Measurements from ENCODE around the gene IWS1. TPM values are rescaled to one million over a fixed set of nuclear protein-coding genes. Genes with fewer than 3 reads are reported as not detected.

IWS1 gene
- total and polyA plus RNA-seq, 9 of the 15 experiments (the other 6 are each of a cell fraction or from before 2014, with no cell fraction given) = 20.8 to 67.2 (median 46.6) TPM

GRCh38 chr2:127567351-127567854 lies 41.1 kb upstream of the IWS1 start:
- Histone ChIP-seq H3K4me1 (replicated peaks in 1 of 2; ENCODE audit: control insufficient read depth in 2 of 2, insufficient read depth in 2 of 2, low read length in 2 of 2) (0 out of 5 replicates have a peak, but pooled peaks cover 0 to 3% of the 10 kb centered on the region in 2 experiments), H3K9me3 (replicated peaks; ENCODE audit: control insufficient read depth, insufficient read depth, low read depth, low read length) (no peaks in the 10 kb centered on the region), H3K4me2 (ENCODE audit: insufficient read depth, low read length) (no peak overlapping the region), H3K36me3 (ENCODE audit: control insufficient read depth, insufficient read depth, low read length) (no peaks in the 10 kb centered on the region), H3K9ac (ENCODE audit: insufficient read depth in 1 of 2, low read depth in 2 of 2, low read length in 2 of 2) (no peak overlapping the region), H4K20me1 (replicated peaks; ENCODE audit: control insufficient read depth, insufficient read depth, low read length) (peaks cover 6% of the 10 kb centered on the region; the same call in 1 of the 2 replicates), H3K9me1 (ENCODE audit: control insufficient read depth, insufficient read depth, low read length) (no peaks in the 10 kb centered on the region), H3K27ac (ENCODE audit: extremely low read depth, low read depth, low read length) (no peak overlapping the region), H3K79me2 (ENCODE audit: control insufficient read depth, insufficient read depth, low read length) (no peaks in the 10 kb centered on the region), H2AFZ (ENCODE audit: low read depth, low read length) (no peak overlapping the region), H3K4me3 (no peak overlapping the region), H3K27me3 (ENCODE audit: control insufficient read depth in 2 of 2, insufficient read depth in 2 of 2, low read length in 2 of 2) (peaks cover 49 to 92% of the 10 kb centered on the region in 2 experiments)
- FAIRE-seq (no peak), DNase-seq (ENCODE audit: extremely low read depth in 1 of 4, low spot score in 3 of 4) (no peak), ATAC-seq (no peak)
- intact Hi-C loops (cut with micrococcal nuclease) = no loop called here
- no peak for TF ChIP-seq PTRF (tag; IDR thresholded peaks at IDR 0.05)
- TF ChIP-seq NR4A1 (CRISPR knock-in tag; IDR thresholded peaks at IDR 0.05) = no peak
- no peak for TF ChIP-seq NR4A1 (tag; IDR thresholded peaks at IDR 0.05)
- TF ChIP-seq ZSCAN32 (CRISPR knock-in tag; IDR thresholded peaks at IDR 0.05) = no peak
- TF ChIP-seq ZNF24 (IDR thresholded peaks at IDR 0.05) = peak; percentile 80; the same call in 1 of the 2 replicates
- TF ChIP-seq SIN3A (IDR thresholded peaks at IDR 0.05; ENCODE audit: borderline replicate concordance in 2 of 2, control insufficient read depth in 1 of 2, low read depth in 2 of 2, low read length in 2 of 2) = no peak
- no peak for TF ChIP-seq MAX (CRISPR knock-in tag; IDR thresholded peaks at IDR 0.05)
- no peak for TF ChIP-seq GABPA (tag; conservative IDR thresholded peaks at IDR 0.05; ENCODE audit: low read depth)
- no peak for TF ChIP-seq RBM25 (IDR thresholded peaks at IDR 0.05; ENCODE audit: low read depth, low read length, severe bottlenecking)
- no peak for TF ChIP-seq ZNF217 (CRISPR knock-in tag; IDR thresholded peaks at IDR 0.05)
- ChIA-PET POLR2A (interaction anchor here (0.7 to 1.5 kb wide), 4 partner anchors 12 to 907 kb away, joined by 3 to 4 read pairs (median 3); no protein-coding TSS in a partner anchor), CTCF (ENCODE audit: low intra/inter-chr PET ratio) (no interaction called here)
- WGBS (ENCODE audit: insufficient coverage, low coverage, missing lambda C conversion rate) = 9% methylated on average over 5 of the region's 5 CpGs
- in situ Hi-C loops (cut with MboI) = no loop called here
- BruUV-seq (replicated peaks) = no TSS peak
